Fibroblast of lung (primary cell): ENCODE measurements around the gene ASB3. TPM values are rescaled to one million over a fixed set of nuclear protein-coding genes. Genes with fewer than 3 reads are reported as not detected.

ENCODE experiments used
- DNase-seq, 2 donors: peaks; one replicate each; pipeline versions ENCODE4 v3.0.0 to v3.0.0-alpha.2; 2010; ENCODE audit warnings: low read depth in 2 of 2
- H2AFZ ChIP-seq: 2 replicates; pipeline ENCODE4 v1.5.1; 2012; ENCODE audit warnings: low read length, control low read depth, inconsistent platforms
- H3K27ac ChIP-seq: 2 replicates; pipeline ENCODE4 v1.5.1; 2011; ENCODE audit warnings: low read length, control low read depth; ENCODE audit not compliant: insufficient read depth
- H3K27me3 ChIP-seq: 2 replicates; pipeline ENCODE4 v1.5.1; 2011; ENCODE audit warnings: mild to moderate bottlenecking, low read length; ENCODE audit not compliant: control insufficient read depth, insufficient read depth
- H3K36me3 ChIP-seq: 2 replicates; pipeline ENCODE4 v1.5.1; 2011; ENCODE audit warnings: low read length; ENCODE audit not compliant: control insufficient read depth, insufficient read depth
- H3K4me1 ChIP-seq: 2 replicates; pipeline ENCODE4 v1.5.1; 2011; ENCODE audit warnings: low read length; ENCODE audit not compliant: control insufficient read depth, insufficient read depth; ENCODE audit errors: extremely low read depth
- H3K4me2 ChIP-seq: 2 replicates; pipeline ENCODE4 v1.5.1; 2011; ENCODE audit warnings: low read length, control low read depth; ENCODE audit not compliant: insufficient read depth; ENCODE audit errors: extremely low read depth
- H3K4me3 ChIP-seq, 4 experiments: fragments of 200-600 bp in 1 of 4; sonication (generic) in 1 of 4; replicated peaks in 1 of 4; 2 replicates each; pipeline ENCODE4 v1.5.1; 2011 to 2016; ENCODE audit warnings: low read length in 4 of 4, low read depth in 3 of 4, mild to moderate bottlenecking in 3 of 4, control low read depth in 2 of 4, inconsistent platforms in 1 of 4, mixed read lengths in 1 of 4; ENCODE audit not compliant: insufficient read depth in 1 of 4; ENCODE audit errors: control extremely low read depth in 1 of 4
- H3K79me2 ChIP-seq: 2 replicates; pipeline ENCODE4 v1.5.1; 2012; ENCODE audit warnings: mild to moderate bottlenecking, low read length, inconsistent platforms; ENCODE audit not compliant: control insufficient read depth, insufficient read depth
- H3K9ac ChIP-seq: 2 replicates; pipeline ENCODE4 v1.5.1; 2011; ENCODE audit warnings: mild to moderate bottlenecking, low read length, control low read depth; ENCODE audit not compliant: insufficient read depth
- H3K9me3 ChIP-seq: 2 replicates; pipeline ENCODE4 v1.5.1; 2012; ENCODE audit warnings: low read depth, low read length; ENCODE audit not compliant: control insufficient read depth, insufficient read depth
- H4K20me1 ChIP-seq: 2 replicates; pipeline ENCODE4 v1.5.1; 2011; ENCODE audit warnings: low read length; ENCODE audit not compliant: control insufficient read depth, insufficient read depth; ENCODE audit errors: extremely low read depth
- EZH2 ChIP-seq: IDR thresholded peaks from 2 replicates; pipeline ENCODE4 v1.5.1; 2012; ENCODE audit warnings: low read length, control low read depth, mild to moderate bottlenecking; ENCODE audit errors: missing control alignments
- polyA plus RNA-seq, 2 donors: library from polyadenylated mRNA; depleted of rRNA in 1 of 2; stranded (reverse) in 1 of 2; unstranded in 1 of 2; fragments of >200 nt; gene quantifications; 2 replicates each; pipeline ENCODE4 v1.2.1, GENCODE V29; 2011 to 2012; ENCODE audit warnings: missing spikeins in 1 of 2
- total RNA-seq: library from RNA; depleted of rRNA; stranded (reverse); fragments of >200 nt; gene quantifications from 2 replicates; pipeline ENCODE4 v1.2.1, GENCODE V29; 2014
- TF ChIP-seq, protein P1 (sequence below), 2 donors: IDR thresholded peaks in 1 of 2; conservative IDR thresholded peaks in 1 of 2; 1 replicate in 1 of 2; 2 replicates in 1 of 2; pipeline ENCODE4 v1.5.1; 2011 to 2012; ENCODE audit warnings: low read length in 2 of 2, control low read depth in 1 of 2, inconsistent platforms in 1 of 2, low read depth in 1 of 2, mild to moderate bottlenecking in 1 of 2

ASB3 gene
- total and polyA plus RNA-seq, 2 donors (not counting 1 experiment from before 2014, with no cell fraction given), result 21.1 to 31.9 TPM

DNA sequence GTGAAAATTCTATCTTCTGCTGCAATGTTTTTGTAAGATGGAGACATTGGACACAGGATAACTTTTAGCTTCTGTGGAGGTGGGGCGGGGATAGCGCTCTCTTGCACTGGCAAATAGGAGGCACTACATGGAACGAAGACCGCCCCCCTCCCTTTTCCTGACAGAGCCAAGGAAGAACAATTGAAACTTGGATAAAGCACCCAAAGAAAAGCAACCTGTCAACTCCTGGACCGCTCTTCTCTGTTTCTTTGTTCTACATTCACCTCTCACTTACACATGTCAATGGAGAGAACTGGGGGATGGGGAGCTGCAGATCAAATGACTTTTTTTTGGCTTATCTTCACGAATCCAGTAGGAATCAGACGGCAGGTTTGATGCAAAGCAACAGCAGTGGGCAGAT lies 145.5 kb downstream of the ASB3 start:
- Histone ChIP-seq H3K27me3 (no peaks in the 10 kb centered on the region), H3K9me3 (no peaks in the 10 kb centered on the region), H3K27ac (no peak overlapping the region), H3K36me3 (no peaks in the 10 kb centered on the region), H3K4me3 (no peak overlapping the region), H4K20me1 (no peaks in the 10 kb centered on the region), H3K79me2 (no peaks in the 10 kb centered on the region), H2AFZ (no peak overlapping the region), H3K9ac (no peak overlapping the region), H3K4me2 (no peak overlapping the region), H3K4me1 (no peaks in the 10 kb centered on the region)
- DNase-seq, result no peak
- no peak for TF ChIP-seq EZH2
- TF ChIP-seq, protein P1, sequence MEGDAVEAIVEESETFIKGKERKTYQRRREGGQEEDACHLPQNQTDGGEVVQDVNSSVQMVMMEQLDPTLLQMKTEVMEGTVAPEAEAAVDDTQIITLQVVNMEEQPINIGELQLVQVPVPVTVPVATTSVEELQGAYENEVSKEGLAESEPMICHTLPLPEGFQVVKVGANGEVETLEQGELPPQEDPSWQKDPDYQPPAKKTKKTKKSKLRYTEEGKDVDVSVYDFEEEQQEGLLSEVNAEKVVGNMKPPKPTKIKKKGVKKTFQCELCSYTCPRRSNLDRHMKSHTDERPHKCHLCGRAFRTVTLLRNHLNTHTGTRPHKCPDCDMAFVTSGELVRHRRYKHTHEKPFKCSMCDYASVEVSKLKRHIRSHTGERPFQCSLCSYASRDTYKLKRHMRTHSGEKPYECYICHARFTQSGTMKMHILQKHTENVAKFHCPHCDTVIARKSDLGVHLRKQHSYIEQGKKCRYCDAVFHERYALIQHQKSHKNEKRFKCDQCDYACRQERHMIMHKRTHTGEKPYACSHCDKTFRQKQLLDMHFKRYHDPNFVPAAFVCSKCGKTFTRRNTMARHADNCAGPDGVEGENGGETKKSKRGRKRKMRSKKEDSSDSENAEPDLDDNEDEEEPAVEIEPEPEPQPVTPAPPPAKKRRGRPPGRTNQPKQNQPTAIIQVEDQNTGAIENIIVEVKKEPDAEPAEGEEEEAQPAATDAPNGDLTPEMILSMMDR (conservative IDR thresholded peaks at IDR 0.05 in 1 of 2, IDR thresholded peaks at IDR 0.05 in 1 of 2; ENCODE audit: low read depth in 1 of 2, low read length in 2 of 2), result no peak

DNA sequence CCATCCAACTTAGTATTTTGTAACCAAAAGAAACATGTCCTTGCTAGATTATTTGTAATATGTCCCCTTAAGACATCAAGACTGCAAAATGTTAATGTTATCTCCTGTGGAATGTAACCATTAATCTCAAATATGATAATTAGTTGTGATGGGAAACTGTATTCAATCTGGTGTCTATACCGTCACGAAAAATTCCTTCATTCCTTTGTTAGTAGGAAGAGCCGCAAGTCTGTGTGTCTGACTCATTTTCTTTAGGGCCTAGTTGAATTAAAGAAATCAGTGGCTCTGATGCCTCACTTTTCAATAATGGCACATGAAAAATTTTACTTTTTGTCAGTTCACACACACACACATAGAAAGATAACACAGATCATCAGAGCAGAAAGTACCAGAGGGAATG lies 146.3 kb downstream of the ASB3 start:
- H3K4me1 ChIP-seq, result no peaks in the 10 kb centered on the region
- peak in 1 of 2 donors; percentile 66 for DNase-seq
- no peaks in the 10 kb centered on the region for H3K36me3 ChIP-seq
- no peak overlapping the region for H3K4me2 ChIP-seq
- H3K9me3 ChIP-seq, result no peaks in the 10 kb centered on the region
- TF ChIP-seq, protein P1 (conservative IDR thresholded peaks at IDR 0.05 in 1 of 2, IDR thresholded peaks at IDR 0.05 in 1 of 2; ENCODE audit: low read depth in 1 of 2, low read length in 2 of 2), result no peak
- H3K27me3 ChIP-seq, result no peaks in the 10 kb centered on the region
- no peak overlapping the region for H2AFZ ChIP-seq
- no peaks in the 10 kb centered on the region for H4K20me1 ChIP-seq
- H3K79me2 ChIP-seq, result no peaks in the 10 kb centered on the region
- no peak overlapping the region for H3K9ac ChIP-seq
- no peak overlapping the region for H3K4me3 ChIP-seq
- no peak overlapping the region for H3K27ac ChIP-seq

DNA sequence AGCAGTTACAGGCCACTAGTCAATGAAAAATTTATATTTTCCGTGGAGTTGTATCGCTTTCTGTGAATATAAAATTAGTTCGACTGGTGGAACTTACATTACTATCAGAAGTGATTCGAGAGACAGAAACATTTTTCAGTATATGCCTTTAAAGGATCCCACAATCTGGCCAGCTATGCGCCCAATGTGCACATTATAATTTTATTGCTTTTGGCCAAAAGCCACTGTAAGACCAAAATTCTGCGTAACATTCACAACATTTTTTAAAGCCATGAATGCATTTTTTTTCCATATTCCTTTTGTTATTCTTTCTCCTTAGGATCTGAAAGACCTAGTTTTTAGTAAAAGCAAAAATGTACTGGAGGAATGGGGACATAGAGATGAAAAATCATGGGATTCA lies 150.2 kb downstream of the ASB3 start:
- no peak overlapping the region for H3K4me2 ChIP-seq
- H3K4me3 ChIP-seq, result no peak overlapping the region
- DNase-seq, result peak in 1 of 2 donors; percentile 21
- no peak for TF ChIP-seq EZH2
- TF ChIP-seq, protein P1 (conservative IDR thresholded peaks at IDR 0.05 in 1 of 2, IDR thresholded peaks at IDR 0.05 in 1 of 2; ENCODE audit: low read depth in 1 of 2, low read length in 2 of 2), result no peak
- no peaks in the 10 kb centered on the region for H3K9me3 ChIP-seq
- H4K20me1 ChIP-seq, result no peaks in the 10 kb centered on the region
- no peak overlapping the region for H3K9ac ChIP-seq
- H3K4me1 ChIP-seq, result no peaks in the 10 kb centered on the region
- no peak overlapping the region for H2AFZ ChIP-seq
- no peaks in the 10 kb centered on the region for H3K79me2 ChIP-seq
- H3K27me3 ChIP-seq, result no peaks in the 10 kb centered on the region
- H3K27ac ChIP-seq, result no peak overlapping the region
- H3K36me3 ChIP-seq, result no peaks in the 10 kb centered on the region
